Measurements from ENCODE around the gene C17orf67. TPM values are rescaled to one million over a fixed set of nuclear protein-coding genes. Genes with fewer than 3 reads are reported as not detected.

Gene C17orf67
- total and polyA plus RNA-seq, 2 experiments from 2014 or later, result 1.0 to 3.7 TPM

DNA sequence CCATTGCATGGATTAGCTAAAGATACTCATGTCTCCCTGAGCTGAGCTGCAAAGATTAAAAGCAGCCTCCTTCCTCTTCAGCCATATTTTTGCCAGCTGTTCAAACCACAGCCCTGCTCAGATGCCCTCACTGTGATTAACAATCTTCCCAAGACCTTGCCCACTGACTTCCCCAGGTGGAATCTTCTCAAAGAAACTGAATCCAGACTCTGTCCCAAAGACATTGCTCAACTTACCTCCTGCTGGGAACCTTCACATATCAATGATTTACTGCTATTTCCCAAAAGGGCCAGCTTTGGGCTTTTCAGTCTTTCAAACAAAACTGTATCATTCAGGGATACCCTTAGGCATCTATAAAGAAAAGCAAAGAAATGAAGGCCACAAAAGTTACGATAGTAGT is 9.2 kb downstream of the C17orf67 start:
- Mint-ChIP-seq H3K4me1 (peaks cover 7% of the 10 kb centered on the region; the same call in 2 of the 3 replicates), H3K27me3 (ENCODE audit: insufficient read depth, low read depth, poor library complexity) (peaks cover 2% of the 10 kb centered on the region), H3K27ac (no peak overlapping the region), H3K4me3 (no peak overlapping the region), H3K9me3 (no peaks in the 10 kb centered on the region), H3K36me3 (ENCODE audit: low read depth) (peaks cover 8% of the 10 kb centered on the region)
- Histone ChIP-seq H3K4me1 (ENCODE audit: insufficient read depth) (0 out of 2 replicates have a peak, but pooled peaks cover 5% of the 10 kb centered on the region), H3K27ac (ENCODE audit: low read depth) (no peak overlapping the region), H2AFZ (no peak overlapping the region), H4K20me1 (replicated peaks; ENCODE audit: insufficient read depth) (no peaks in the 10 kb centered on the region), H3K9me2 (ENCODE audit: insufficient read depth) (no peaks in the 10 kb centered on the region), H3F3A (replicated peaks; ENCODE audit: low read depth) (no peaks in the 10 kb centered on the region), H3K4me3 (no peak overlapping the region), H3K79me2 (replicated peaks; ENCODE audit: insufficient read depth) (no peaks in the 10 kb centered on the region), H3K27me3 (ENCODE audit: insufficient read depth) (no peaks in the 10 kb centered on the region), H3K4me2 (no peak overlapping the region), H3K36me3 (ENCODE audit: insufficient read depth) (no peaks in the 10 kb centered on the region)
- DNase-seq (ENCODE audit: low spot score), result no peak
- TF ChIP-seq STAT1 (IDR thresholded peaks at IDR 0.05; ENCODE audit: unreplicated experiment), result no peak
- no peak for TF ChIP-seq EZH2 (IDR thresholded peaks at IDR 0.05; ENCODE audit: low read depth, unreplicated experiment)
- ATAC-seq, result no peak

DNA sequence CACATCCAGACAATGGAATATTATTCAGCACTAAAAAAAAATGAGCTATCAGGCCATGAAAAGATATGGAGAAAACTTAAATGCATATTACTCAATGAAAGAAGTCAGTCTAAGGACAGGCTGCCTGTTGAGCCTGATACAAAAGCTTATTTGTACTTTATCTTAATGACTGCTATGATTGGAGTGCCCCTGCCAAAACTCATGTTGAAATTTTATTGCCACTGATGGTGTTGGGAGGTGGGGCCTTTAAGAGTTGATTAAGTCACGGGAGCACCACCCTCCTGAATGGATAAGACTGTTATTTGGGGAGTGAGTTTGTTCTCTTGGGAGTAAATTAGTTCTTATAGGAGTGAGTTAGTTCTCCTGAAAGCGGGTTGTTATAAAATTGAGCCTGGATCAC is 9.9 kb downstream of the C17orf67 start:
- H3K27ac Mint-ChIP-seq, result no peak overlapping the region
- no peaks in the 10 kb centered on the region for H3K36me3 ChIP-seq (ENCODE audit: insufficient read depth)
- H3K4me2 ChIP-seq, result no peak overlapping the region
- H3K4me3 Mint-ChIP-seq, result no peak overlapping the region
- H3K27me3 Mint-ChIP-seq (ENCODE audit: insufficient read depth, low read depth, poor library complexity), result peaks cover 4% of the 10 kb centered on the region
- peaks cover 3% of the 10 kb centered on the region; the same call in 1 of the 3 replicates for H3K36me3 Mint-ChIP-seq (ENCODE audit: low read depth)
- H4K20me1 ChIP-seq (replicated peaks; ENCODE audit: insufficient read depth), result no peaks in the 10 kb centered on the region
- no peak overlapping the region for H2AFZ ChIP-seq
- H3K4me3 ChIP-seq, result no peak overlapping the region
- H3K9me2 ChIP-seq (ENCODE audit: insufficient read depth), result no peaks in the 10 kb centered on the region
- no peaks in the 10 kb centered on the region for H3K9me3 Mint-ChIP-seq
- DNase-seq (ENCODE audit: low spot score) (no peak), ATAC-seq (no peak)
- no peaks in the 10 kb centered on the region for H3K27me3 ChIP-seq (ENCODE audit: insufficient read depth)
- H3K4me1 ChIP-seq (ENCODE audit: insufficient read depth), result 0 out of 2 replicates have a peak, but pooled peaks cover 5% of the 10 kb centered on the region
- H3K4me1 Mint-ChIP-seq, result peaks cover 6% of the 10 kb centered on the region; the same call in 2 of the 3 replicates
- no peaks in the 10 kb centered on the region for H3F3A ChIP-seq (replicated peaks; ENCODE audit: low read depth)
- no peak overlapping the region for H3K27ac ChIP-seq (ENCODE audit: low read depth)
- H3K79me2 ChIP-seq (replicated peaks; ENCODE audit: insufficient read depth), result no peaks in the 10 kb centered on the region
- TF ChIP-seq, protein P1, sequence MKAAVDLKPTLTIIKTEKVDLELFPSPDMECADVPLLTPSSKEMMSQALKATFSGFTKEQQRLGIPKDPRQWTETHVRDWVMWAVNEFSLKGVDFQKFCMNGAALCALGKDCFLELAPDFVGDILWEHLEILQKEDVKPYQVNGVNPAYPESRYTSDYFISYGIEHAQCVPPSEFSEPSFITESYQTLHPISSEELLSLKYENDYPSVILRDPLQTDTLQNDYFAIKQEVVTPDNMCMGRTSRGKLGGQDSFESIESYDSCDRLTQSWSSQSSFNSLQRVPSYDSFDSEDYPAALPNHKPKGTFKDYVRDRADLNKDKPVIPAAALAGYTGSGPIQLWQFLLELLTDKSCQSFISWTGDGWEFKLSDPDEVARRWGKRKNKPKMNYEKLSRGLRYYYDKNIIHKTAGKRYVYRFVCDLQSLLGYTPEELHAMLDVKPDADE (IDR thresholded peaks at IDR 0.05), result no peak
- TF ChIP-seq NANOG (IDR thresholded peaks at IDR 0.05; ENCODE audit: borderline replicate concordance), result no peak
- no peak for TF ChIP-seq ZNF462 (CRISPR knock-in tag; IDR thresholded peaks at IDR 0.05)
- no peak for TF ChIP-seq JUNB (IDR thresholded peaks at IDR 0.05; ENCODE audit: unreplicated experiment)
- TF ChIP-seq STAT1 (IDR thresholded peaks at IDR 0.05; ENCODE audit: unreplicated experiment), result no peak
- TF ChIP-seq POLR2AphosphoS5 (IDR thresholded peaks at IDR 0.05; ENCODE audit: low read depth), result no peak
- no peak for TF ChIP-seq EZH2phosphoT487 (IDR thresholded peaks at IDR 0.05; ENCODE audit: unreplicated experiment)
- no peak for TF ChIP-seq ZNF114 (CRISPR knock-in tag; IDR thresholded peaks at IDR 0.05)
- no peak for TF ChIP-seq CREB1 (CRISPR knock-in tag; IDR thresholded peaks at IDR 0.05; ENCODE audit: low read depth)
- no peak for TF ChIP-seq EZH2 (IDR thresholded peaks at IDR 0.05; ENCODE audit: low read depth, unreplicated experiment)
- TF ChIP-seq REST (IDR thresholded peaks at IDR 0.05; ENCODE audit: unreplicated experiment), result no peak
- TF ChIP-seq ZNF331 (CRISPR knock-in tag; IDR thresholded peaks at IDR 0.05; ENCODE audit: low read depth), result no peak

All from GM23338 (cell line).